Muscle of leg (tissue), 16 donors: ENCODE results near the gene GATC. TPM values are rescaled to one million over a fixed set of nuclear protein-coding genes. Genes with fewer than 3 reads are reported as not detected.

Source experiments
- DNase-seq: peaks from one replicate; pipeline ENCODE4 v3.0.0; 2013
- H3K27ac ChIP-seq: one replicate; pipeline ENCODE4 v1.5.1; 2013; ENCODE audit warnings: mild to moderate bottlenecking, low read length, control low read depth
- H3K27me3 ChIP-seq: one replicate; pipeline ENCODE4 v1.6.1; 2013; ENCODE audit warnings: low read length; ENCODE audit not compliant: control insufficient read depth, insufficient read depth
- H3K36me3 ChIP-seq: one replicate; pipeline ENCODE4 v1.6.1; 2013; ENCODE audit warnings: low read length; ENCODE audit not compliant: control insufficient read depth, insufficient read depth
- H3K4me1 ChIP-seq: one replicate; pipeline ENCODE4 v1.6.1; 2013; ENCODE audit warnings: low read length; ENCODE audit not compliant: control insufficient read depth, insufficient read depth
- H3K4me3 ChIP-seq: one replicate; pipeline ENCODE4 v1.5.1; 2013; ENCODE audit warnings: low read length, control low read depth
- H3K9me3 ChIP-seq: replicated peaks from 2 replicates; pipeline ENCODE4 v1.6.1; 2013; ENCODE audit warnings: low read depth, low read length; ENCODE audit not compliant: control insufficient read depth
- WGBS: methylation state at CpG from one replicate; pipeline ENCODE4 v1.1.5; 2013; ENCODE audit warnings: missing lambda C conversion rate; ENCODE audit not compliant: insufficient coverage; 5-methylcytosine and 5-hydroxymethylcytosine counted together
- long read RNA-seq, 11 donors: transcript quantifications; one replicate each; lab custom pipeline, GENCODE V29; 2026
- polyA plus RNA-seq, 8 donors: library from polyadenylated mRNA; unstranded; fragments of 120-200 nt; gene quantifications; one replicate each; pipeline versions ENCODE4 v1.2.1 to v1.2.3, GENCODE V29; 2013; ENCODE audit warnings: inconsistent platforms in 1 of 8, low replicate concordance in 1 of 8; ENCODE audit not compliant: insufficient read length in 8 of 8, insufficient read depth in 1 of 8
- total RNA-seq: library from RNA; stranded (reverse); fragments of 120-200 nt; gene quantifications from one replicate; pipeline ENCODE4 v1.2.4, GENCODE V29; 2013

Gene GATC, protein sequence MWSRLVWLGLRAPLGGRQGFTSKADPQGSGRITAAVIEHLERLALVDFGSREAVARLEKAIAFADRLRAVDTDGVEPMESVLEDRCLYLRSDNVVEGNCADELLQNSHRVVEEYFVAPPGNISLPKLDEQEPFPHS
- total RNA-seq: 21.6 TPM
- polyA plus RNA-seq: 10 to 100 TPM; 12.1 to 18.8 (median 14.7) TPM
- long read RNA-seq, donor 1, full-length matches to known transcripts: 4 of 4 reads
- long read RNA-seq, donor 1, partial matches to known transcripts: 0 of 4 reads
- long read RNA-seq, donor 1, other reads (novel, unspliced or antisense): 0 of 4 reads
- long read RNA-seq, donor 2: 0 reads
- long read RNA-seq, donor 3, full-length matches to known transcripts: 10 of 188 reads
- long read RNA-seq, donor 3, partial matches to known transcripts: 54 of 188 reads
- long read RNA-seq, donor 3, other reads (novel, unspliced or antisense): 124 of 188 reads
- long read RNA-seq, donor 4, full-length matches to known transcripts: 3 of 3 reads
- long read RNA-seq, donor 4, partial matches to known transcripts: 0 of 3 reads
- long read RNA-seq, donor 4, other reads (novel, unspliced or antisense): 0 of 3 reads
- long read RNA-seq, donor 5, full-length matches to known transcripts: 23 of 23 reads
- long read RNA-seq, donor 5, partial matches to known transcripts: 0 of 23 reads
- long read RNA-seq, donor 5, other reads (novel, unspliced or antisense): 0 of 23 reads
- long read RNA-seq, donor 6, full-length matches to known transcripts: 12 of 231 reads
- long read RNA-seq, donor 6, partial matches to known transcripts: 80 of 231 reads
- long read RNA-seq, donor 6, other reads (novel, unspliced or antisense): 139 of 231 reads
- long read RNA-seq, donor 7, full-length matches to known transcripts: 12 of 329 reads
- long read RNA-seq, donor 7, partial matches to known transcripts: 243 of 329 reads
- long read RNA-seq, donor 7, other reads (novel, unspliced or antisense): 74 of 329 reads
- long read RNA-seq, donor 8, full-length matches to known transcripts: 11 of 118 reads
- long read RNA-seq, donor 8, partial matches to known transcripts: 36 of 118 reads
- long read RNA-seq, donor 8, other reads (novel, unspliced or antisense): 71 of 118 reads
- long read RNA-seq, donor 9, full-length matches to known transcripts: 12 of 12 reads
- long read RNA-seq, donor 9, partial matches to known transcripts: 0 of 12 reads
- long read RNA-seq, donor 9, other reads (novel, unspliced or antisense): 0 of 12 reads
- long read RNA-seq, donor 10, full-length matches to known transcripts: 9 of 185 reads
- long read RNA-seq, donor 10, partial matches to known transcripts: 176 of 185 reads
- long read RNA-seq, donor 10, other reads (novel, unspliced or antisense): 0 of 185 reads
- long read RNA-seq, donor 11, full-length matches to known transcripts: 6 of 6 reads
- long read RNA-seq, donor 11, partial matches to known transcripts: 0 of 6 reads
- long read RNA-seq, donor 11, other reads (novel, unspliced or antisense): 0 of 6 reads

DNA sequence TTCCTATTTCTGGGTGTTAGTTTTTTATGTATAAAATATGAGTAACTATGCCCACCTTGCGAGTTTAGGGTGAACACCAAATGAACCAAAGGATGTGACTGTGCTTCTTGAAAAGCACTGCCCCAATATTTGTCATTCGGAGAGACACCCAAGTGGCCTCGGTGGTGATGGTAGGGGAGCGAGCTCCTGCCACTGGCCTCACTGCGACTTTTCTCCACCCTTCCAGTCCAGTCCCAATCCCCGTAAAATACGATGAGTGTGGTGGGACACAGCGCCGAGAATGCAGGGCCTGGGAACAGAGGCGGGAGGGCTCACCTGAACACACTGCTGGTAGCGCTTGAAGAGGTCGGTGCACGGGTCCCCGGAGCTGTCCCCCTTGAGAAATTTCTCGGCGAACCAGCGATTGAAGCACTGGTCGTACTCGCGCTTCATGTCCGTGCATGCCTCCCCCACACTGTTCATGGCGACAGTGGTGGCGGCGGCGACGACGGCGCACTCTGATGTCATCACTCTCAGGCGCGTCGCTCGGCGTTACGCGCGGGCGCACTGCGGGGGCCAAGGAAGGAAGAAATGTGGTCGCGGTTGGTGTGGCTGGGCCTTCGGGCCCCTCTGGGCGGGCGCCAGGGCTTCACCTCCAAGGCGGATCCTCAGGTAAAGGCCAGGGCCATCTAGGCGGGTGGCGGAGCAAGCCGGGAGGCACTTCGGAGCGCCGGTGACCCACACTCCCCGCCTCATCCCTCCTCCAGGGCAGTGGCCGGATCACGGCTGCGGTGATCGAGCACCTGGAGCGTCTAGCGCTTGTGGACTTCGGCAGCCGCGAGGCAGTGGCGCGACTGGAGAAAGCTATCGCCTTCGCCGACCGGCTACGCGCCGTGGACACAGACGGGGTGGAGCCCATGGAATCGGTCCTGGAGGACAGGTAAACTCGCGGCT, at the start of gene GATC, which contains the start of gene TRIAP1:
Gene GATC (plus strand): TSS at position 534 of the 933 bp plus-strand sequence. CDS start 37 bp downstream, at position 571.
Gene TRIAP1 (minus strand): TSS at position 474 of the 933 bp plus-strand sequence. CDS start 12 bp downstream, at position 462.
- H3K4me3 ChIP-seq: peak within 1 kb of the TSS; percentile 100
- H3K4me1 ChIP-seq: peaks cover 14% of the 10 kb centered on the region
- DNase-seq: peak; percentile 92
- WGBS: 0% methylated on average over 63 of the region's 73 CpGs
- H3K27ac ChIP-seq: peak within 1 kb of the TSS; percentile 91
- no peaks in the 10 kb centered on the region for H3K9me3 ChIP-seq
- H3K36me3 ChIP-seq: peaks cover 22% of the 10 kb centered on the region
- no peaks in the 10 kb centered on the region for H3K27me3 ChIP-seq

DNA sequence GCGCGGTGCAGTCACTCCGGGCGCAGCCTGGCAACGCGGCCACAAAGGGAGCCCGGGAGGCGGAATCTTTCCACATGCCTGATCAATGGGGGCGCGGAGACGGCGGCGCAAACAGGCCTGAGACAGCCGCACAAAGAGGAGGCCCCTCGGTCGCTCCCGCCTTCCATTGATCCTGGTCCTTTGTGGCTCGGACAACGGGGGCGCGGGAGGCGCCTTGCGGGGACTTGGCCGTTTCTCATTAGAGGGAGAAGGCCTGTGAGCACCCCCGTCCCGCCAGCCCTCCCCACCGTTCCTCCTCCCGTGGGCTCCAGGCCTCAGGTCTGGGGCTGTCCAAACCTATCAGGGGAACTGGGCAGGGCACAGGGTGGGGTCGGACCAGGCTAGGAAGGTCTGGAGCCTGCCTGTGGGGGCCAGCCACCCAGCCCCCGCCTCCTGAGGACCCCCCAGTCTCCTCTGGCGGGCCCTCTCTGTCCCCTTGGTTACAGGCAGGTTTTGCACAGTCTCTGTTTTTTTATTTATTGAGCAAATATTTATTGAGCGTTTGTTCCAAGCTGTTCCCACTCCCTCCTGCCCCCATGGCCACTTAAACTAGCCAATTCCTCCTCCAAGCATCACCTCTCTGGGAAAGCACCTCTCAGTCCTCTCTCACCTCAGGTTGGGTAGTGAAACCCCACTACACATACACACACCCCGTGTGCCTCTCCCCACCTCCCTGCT, 48.3 kb upstream of the GATC start:
- peaks cover 5% of the 10 kb centered on the region for H3K4me1 ChIP-seq
- no peaks in the 10 kb centered on the region for H3K36me3 ChIP-seq
- H3K27me3 ChIP-seq: peaks cover 24% of the 10 kb centered on the region
- no peak overlapping the region for H3K27ac ChIP-seq
- 41% methylated on average over 24 of the region's 33 CpGs for WGBS
- no peak for DNase-seq
- H3K4me3 ChIP-seq: no peak overlapping the region
- H3K9me3 ChIP-seq: no peaks in the 10 kb centered on the region

DNA sequence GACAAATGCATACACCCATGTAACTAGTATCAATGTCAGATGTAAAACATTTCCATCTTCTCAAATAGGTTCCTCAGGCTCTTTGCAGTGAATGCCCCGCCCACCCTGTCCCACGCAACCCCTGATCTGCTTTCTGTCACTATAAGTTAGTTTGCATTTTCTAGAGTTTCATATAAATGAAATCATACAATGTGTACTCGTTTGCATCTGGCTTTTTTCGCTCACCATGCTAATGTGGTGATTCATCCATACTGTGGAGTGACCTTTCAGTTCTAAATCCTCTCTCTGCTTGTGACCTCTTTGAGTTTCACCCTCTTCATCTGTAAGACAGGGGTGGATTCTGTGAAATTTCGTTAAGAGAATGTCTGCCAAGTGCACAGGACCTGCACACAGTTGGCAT, 46.7 kb upstream of the GATC start:
- Histone ChIP-seq H3K4me3 (no peak overlapping the region), H3K36me3 (no peaks in the 10 kb centered on the region), H3K4me1 (peaks cover 5% of the 10 kb centered on the region), H3K27me3 (peaks cover 18% of the 10 kb centered on the region), H3K9me3 (no peaks in the 10 kb centered on the region), H3K27ac (no peak overlapping the region)
- DNase-seq: no peak
- 60% methylated on average over 1 of the region's 5 CpGs for WGBS

DNA sequence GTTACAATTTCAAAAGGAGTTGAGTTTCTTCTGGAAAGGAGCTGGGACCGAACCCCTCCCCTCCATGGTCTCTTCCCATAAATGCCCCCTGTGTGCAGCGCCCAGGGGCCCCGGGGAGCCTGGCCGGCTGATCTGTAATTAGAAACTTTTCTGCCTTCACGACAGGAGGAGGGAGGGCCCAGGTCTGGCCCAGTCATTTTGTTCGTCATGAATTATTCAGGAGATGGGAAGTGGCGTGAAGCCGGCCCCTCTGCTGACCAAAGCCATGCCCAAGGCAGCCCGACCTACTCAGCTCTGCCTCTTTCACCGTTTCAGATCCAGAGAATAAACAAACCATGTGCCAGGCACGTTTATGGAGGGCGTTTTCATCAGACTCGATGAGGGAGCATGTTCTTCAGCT, 44.0 kb upstream of the GATC start:
- Histone ChIP-seq H3K9me3 (no peaks in the 10 kb centered on the region), H3K36me3 (no peaks in the 10 kb centered on the region), H3K4me1 (peaks cover 5% of the 10 kb centered on the region), H3K27ac (no peak overlapping the region), H3K4me3 (no peak overlapping the region), H3K27me3 (peaks cover 7% of the 10 kb centered on the region)
- 20% methylated on average over 2 of the region's 13 CpGs for WGBS
- DNase-seq: peak; percentile 8

DNA sequence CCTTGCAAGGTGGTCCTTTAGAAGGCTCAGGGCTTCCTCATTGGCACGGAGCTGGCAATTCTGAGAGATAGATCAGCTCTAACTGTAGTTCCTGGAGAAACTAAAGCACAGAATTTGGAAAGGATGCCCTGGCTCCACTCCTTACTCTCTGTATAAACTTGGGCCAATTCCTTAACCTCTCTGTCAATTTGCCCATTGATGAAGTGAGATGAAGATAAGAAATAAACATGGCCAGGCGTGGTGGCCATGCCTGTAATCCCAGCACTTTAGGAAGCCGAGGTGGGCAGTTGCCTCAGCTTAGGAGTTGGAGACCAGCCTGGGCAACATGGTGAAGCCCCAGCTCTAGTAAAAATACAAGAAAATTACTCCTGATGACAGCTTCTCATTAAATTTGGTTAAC, 42.4 kb upstream of the GATC start:
- H3K9me3 ChIP-seq: no peaks in the 10 kb centered on the region
- H3K27me3 ChIP-seq: no peaks in the 10 kb centered on the region
- DNase-seq: no peak
- no peak overlapping the region for H3K27ac ChIP-seq
- no peak overlapping the region for H3K4me3 ChIP-seq
- no peaks in the 10 kb centered on the region for H3K36me3 ChIP-seq
- peaks cover 5% of the 10 kb centered on the region for H3K4me1 ChIP-seq
- WGBS: 57% methylated on average over 1 of the region's 3 CpGs

DNA sequence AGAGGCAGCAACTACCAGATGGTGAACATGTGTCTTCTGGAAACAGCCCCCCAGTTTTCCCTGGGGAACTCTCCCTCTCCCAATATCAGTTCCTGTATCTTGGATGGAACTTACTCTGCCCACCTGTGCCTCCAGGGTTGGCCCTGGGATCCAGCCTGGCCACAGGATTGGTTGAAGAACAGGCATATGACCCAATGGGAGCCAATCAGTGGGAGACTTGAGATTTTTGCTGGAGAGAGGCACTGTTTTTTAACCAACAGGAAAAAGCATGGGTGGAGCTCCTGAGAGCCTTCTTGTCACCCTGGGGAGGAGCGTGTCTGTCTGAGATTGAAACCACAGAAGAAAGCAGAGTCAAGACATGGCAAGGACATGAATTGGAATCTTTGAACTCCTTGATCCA, 42.0 kb upstream of the GATC start:
- Histone ChIP-seq H3K4me3 (no peak overlapping the region), H3K27ac (no peak overlapping the region), H3K36me3 (no peaks in the 10 kb centered on the region), H3K9me3 (no peaks in the 10 kb centered on the region), H3K4me1 (peaks cover 5% of the 10 kb centered on the region), H3K27me3 (no peaks in the 10 kb centered on the region)
- no peak for DNase-seq
- WGBS: 100% methylated on average over 1 of the region's 1 CpG

DNA sequence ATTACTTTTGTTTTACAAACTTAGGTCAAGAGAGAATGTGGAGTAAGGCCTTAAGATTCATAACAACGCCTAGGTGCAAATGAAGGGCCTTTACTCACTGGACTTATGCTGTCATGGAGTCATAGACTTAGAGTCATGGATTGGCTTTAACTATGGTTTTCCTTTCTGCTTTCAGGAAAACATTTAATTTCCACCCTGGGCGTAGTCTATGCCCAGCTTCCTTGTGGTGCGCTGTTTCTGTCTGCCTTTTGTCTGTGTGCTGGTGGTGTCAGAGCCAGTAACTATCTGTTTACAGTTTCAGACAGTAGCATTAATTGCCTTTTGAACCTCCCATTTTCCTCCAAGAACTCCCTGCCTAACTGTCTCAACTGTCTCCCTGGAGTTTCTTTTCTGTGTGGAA, 40.2 kb upstream of the GATC start:
- Histone ChIP-seq H3K36me3 (no peaks in the 10 kb centered on the region), H3K27ac (no peak overlapping the region), H3K9me3 (no peaks in the 10 kb centered on the region), H3K27me3 (no peaks in the 10 kb centered on the region), H3K4me1 (peaks cover 5% of the 10 kb centered on the region), H3K4me3 (no peak overlapping the region)
- DNase-seq: no peak
- WGBS: no CpG with 5 or more reads among the region's 3 CpGs

DNA sequence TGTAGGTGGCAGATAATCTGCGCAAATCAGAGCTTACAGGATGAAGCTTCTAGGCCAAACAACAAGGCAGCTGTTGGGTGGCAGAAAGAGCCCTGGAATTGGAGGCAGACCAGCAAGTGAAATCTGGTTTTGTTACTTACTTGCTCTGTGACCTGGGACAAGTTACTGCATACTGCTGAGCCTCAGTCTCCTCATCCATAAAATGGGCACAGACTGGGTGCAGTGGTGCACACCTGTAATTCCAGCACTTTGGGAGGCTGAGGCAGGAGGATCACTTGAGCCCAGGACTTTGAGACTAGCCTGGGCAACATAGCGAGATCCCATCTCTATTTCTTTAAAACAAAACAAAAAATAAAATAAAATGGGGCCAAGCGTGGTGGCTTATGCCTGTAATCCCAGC, 39.7 kb upstream of the GATC start:
- H3K27me3 ChIP-seq: no peaks in the 10 kb centered on the region
- H3K9me3 ChIP-seq: no peaks in the 10 kb centered on the region
- WGBS: 63% methylated on average over 1 of the region's 3 CpGs
- H3K4me1 ChIP-seq: peaks cover 5% of the 10 kb centered on the region
- no peak overlapping the region for H3K4me3 ChIP-seq
- DNase-seq: no peak
- H3K36me3 ChIP-seq: no peaks in the 10 kb centered on the region
- H3K27ac ChIP-seq: no peak overlapping the region
